ENCODE data around the gene TINCR.

The TINCR gene

GRCh38 chr19:5563935-5564612, 3.7 kb downstream of the TINCR start:
- no peak overlapping the region for H3K27ac ChIP-seq
- TF ChIP-seq CTCF (conservative IDR thresholded peaks at IDR 0.05) (no peak), ZFX (IDR thresholded peaks at IDR 0.05) (no peak)

GRCh38 chr19:5563008-5563431, 4.7 kb downstream of the TINCR start:
- TF ChIP-seq ZFX (IDR thresholded peaks at IDR 0.05) (no peak), CTCF (conservative IDR thresholded peaks at IDR 0.05) (no peak; the same call in 1 of the 2 replicates)
- no peak overlapping the region for H3K27ac ChIP-seq

- H3K27ac ChIP-seq, result no peak overlapping the region
- TF ChIP-seq CTCF (conservative IDR thresholded peaks at IDR 0.05) (no peak), ZFX (IDR thresholded peaks at IDR 0.05) (no peak)
These were observed 5.5 kb downstream of the TINCR start for GRCh38 chr19:5562280-5562679.

- no peak overlapping the region for H3K27ac ChIP-seq
- peak; percentile 67 for TF ChIP-seq CTCF (conservative IDR thresholded peaks at IDR 0.05)
- TF ChIP-seq ZFX (IDR thresholded peaks at IDR 0.05), result no peak
These were observed 6.2 kb downstream of the TINCR start for GRCh38 chr19:5561559-5561958.

GRCh38 chr19:5560156-5560555, 7.6 kb downstream of the TINCR start:
- H3K27ac ChIP-seq, result no peak overlapping the region
- TF ChIP-seq CTCF (conservative IDR thresholded peaks at IDR 0.05) (no peak), ZFX (IDR thresholded peaks at IDR 0.05) (no peak)

- no peak for TF ChIP-seq ZFX (IDR thresholded peaks at IDR 0.05)
- TF ChIP-seq CTCF (conservative IDR thresholded peaks at IDR 0.05), result no peak
- no peak overlapping the region for H3K27ac ChIP-seq
These were observed 8.0 kb downstream of the TINCR start for GRCh38 chr19:5559804-5560133.

GRCh38 chr19:5558101-5558621, 9.6 kb downstream of the TINCR start:
- TF ChIP-seq ZFX (IDR thresholded peaks at IDR 0.05) (no peak), CTCF (conservative IDR thresholded peaks at IDR 0.05) (no peak)
- no peak overlapping the region for H3K27ac ChIP-seq
